Glomerular visceral epithelial cell (primary cell): Measurements from ENCODE around the gene DTNBP1.
A peak's percentile ranks its signal among the peaks of the same experiment; 100 is the strongest.

Experiments used
- DNase-seq: peaks from one replicate; pipeline ENCODE4 v3.0.0-alpha.2; 2016; ENCODE audit errors: extremely low spot score

DTNBP1 gene

GRCh38 chr6:15501826-15502445 is 160.9 kb downstream of the DTNBP1 start:
- DNase-seq: peak; percentile 91

GRCh38 chr6:15500901-15501825 is 161.7 kb downstream of the DTNBP1 start:
- no peak for DNase-seq

- no peak for DNase-seq
Measured at GRCh38 chr6:15500078-15500740, 162.6 kb downstream of the DTNBP1 start.

GRCh38 chr6:15499591-15499990 is 163.2 kb downstream of the DTNBP1 start:
- DNase-seq: no peak

GRCh38 chr6:15499125-15499524 is 163.7 kb downstream of the DTNBP1 start:
- DNase-seq: no peak

GRCh38 chr6:15498640-15499039 is 164.2 kb downstream of the DTNBP1 start:
- no peak for DNase-seq

GRCh38 chr6:15496345-15497131 is 166.3 kb downstream of the DTNBP1 start:
- DNase-seq: no peak

GRCh38 chr6:15495375-15495901 is 167.4 kb downstream of the DTNBP1 start:
- DNase-seq: no peak

GRCh38 chr6:15493437-15494168 is 169.2 kb downstream of the DTNBP1 start:
- DNase-seq: no peak

GRCh38 chr6:15491986-15492269 is 170.9 kb downstream of the DTNBP1 start:
- DNase-seq: no peak

- DNase-seq: peak; percentile 68
Measured at GRCh38 chr6:15491255-15491985, 171.4 kb downstream of the DTNBP1 start.

- no peak for DNase-seq
Measured at GRCh38 chr6:15490242-15491100, 172.4 kb downstream of the DTNBP1 start.

- DNase-seq: no peak
Measured at GRCh38 chr6:15489261-15489962, 173.4 kb downstream of the DTNBP1 start.

- no peak for DNase-seq
Measured at GRCh38 chr6:15487262-15487661, 175.6 kb downstream of the DTNBP1 start.

- DNase-seq: no peak
Measured at GRCh38 chr6:15485936-15486335, 176.9 kb downstream of the DTNBP1 start.

- no peak for DNase-seq
Measured at GRCh38 chr6:15484821-15485220, 178.0 kb downstream of the DTNBP1 start.

- no peak for DNase-seq
Measured at GRCh38 chr6:15484140-15484539, 178.7 kb downstream of the DTNBP1 start.

- DNase-seq: no peak
Measured at GRCh38 chr6:15483060-15483459, 179.8 kb downstream of the DTNBP1 start.
